C4-2B (cell line): ENCODE results near the gene PAK6.

Experiments
- H3K27ac ChIP-seq: fragments of 450-650 bp; 2 replicates; pipeline ENCODE4 v1.5.1; 2017
- ZFX ChIP-seq: fragments of 450-650 bp; IDR thresholded peaks from 2 replicates; pipeline ENCODE4 v1.6.1; 2017
- TF ChIP-seq, protein P1 (sequence below): fragments of 450-650 bp; conservative IDR thresholded peaks from 2 replicates; pipeline ENCODE4 v1.5.1; 2017; ENCODE audit warnings: mild to moderate bottlenecking

The PAK6 gene

DNA sequence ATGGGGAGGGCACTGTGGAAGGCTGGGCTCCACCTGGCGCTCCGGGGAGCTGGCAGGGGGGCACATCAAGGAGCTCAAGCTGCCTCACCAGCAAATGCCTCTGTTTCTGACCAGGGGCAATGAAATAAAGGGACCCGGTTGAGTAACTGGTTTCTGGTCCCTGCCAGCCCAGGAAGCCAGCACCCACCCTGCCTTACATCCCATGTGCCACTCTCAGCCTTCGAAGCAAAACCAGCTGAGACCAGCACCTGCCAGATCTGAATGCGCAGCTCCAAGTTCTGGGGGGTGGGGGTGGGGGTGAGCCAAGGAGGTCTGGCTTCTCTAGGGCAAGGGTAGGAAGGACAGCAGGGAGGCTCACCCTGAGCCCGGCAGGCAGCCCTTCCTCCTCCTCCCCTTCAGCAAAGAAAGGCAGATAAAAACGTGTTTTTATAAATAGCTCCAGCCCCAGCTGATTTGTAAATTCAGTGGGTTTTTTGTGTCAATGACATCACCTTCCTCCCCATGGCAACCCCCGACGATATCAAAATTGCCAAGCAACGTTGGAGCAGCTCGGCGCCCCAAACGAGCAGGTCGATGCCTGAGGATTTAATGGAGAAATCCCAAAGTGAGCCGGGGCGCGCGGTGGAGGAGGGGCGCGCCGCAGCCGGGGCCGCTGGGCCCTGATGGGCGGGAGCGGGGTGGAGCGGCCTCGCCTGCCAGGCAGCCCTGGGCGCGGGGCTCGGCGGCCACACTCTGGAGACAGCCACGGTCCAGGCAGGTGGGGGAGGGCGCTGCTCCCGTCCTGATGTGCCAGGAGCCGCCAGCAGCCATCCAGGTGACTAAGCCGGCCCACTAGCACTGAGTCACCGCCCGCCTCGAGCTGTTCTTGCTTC, at the start of gene PAK6:
PAK6 (plus strand) TSS at position 532 of the 872 bp plus-strand sequence. CDS start 25,723 bp downstream, outside the sequence.
- TF ChIP-seq, protein P1, sequence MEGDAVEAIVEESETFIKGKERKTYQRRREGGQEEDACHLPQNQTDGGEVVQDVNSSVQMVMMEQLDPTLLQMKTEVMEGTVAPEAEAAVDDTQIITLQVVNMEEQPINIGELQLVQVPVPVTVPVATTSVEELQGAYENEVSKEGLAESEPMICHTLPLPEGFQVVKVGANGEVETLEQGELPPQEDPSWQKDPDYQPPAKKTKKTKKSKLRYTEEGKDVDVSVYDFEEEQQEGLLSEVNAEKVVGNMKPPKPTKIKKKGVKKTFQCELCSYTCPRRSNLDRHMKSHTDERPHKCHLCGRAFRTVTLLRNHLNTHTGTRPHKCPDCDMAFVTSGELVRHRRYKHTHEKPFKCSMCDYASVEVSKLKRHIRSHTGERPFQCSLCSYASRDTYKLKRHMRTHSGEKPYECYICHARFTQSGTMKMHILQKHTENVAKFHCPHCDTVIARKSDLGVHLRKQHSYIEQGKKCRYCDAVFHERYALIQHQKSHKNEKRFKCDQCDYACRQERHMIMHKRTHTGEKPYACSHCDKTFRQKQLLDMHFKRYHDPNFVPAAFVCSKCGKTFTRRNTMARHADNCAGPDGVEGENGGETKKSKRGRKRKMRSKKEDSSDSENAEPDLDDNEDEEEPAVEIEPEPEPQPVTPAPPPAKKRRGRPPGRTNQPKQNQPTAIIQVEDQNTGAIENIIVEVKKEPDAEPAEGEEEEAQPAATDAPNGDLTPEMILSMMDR: no peak
- no peak for TF ChIP-seq ZFX
- no peak within 1 kb of the TSS for H3K27ac ChIP-seq

DNA sequence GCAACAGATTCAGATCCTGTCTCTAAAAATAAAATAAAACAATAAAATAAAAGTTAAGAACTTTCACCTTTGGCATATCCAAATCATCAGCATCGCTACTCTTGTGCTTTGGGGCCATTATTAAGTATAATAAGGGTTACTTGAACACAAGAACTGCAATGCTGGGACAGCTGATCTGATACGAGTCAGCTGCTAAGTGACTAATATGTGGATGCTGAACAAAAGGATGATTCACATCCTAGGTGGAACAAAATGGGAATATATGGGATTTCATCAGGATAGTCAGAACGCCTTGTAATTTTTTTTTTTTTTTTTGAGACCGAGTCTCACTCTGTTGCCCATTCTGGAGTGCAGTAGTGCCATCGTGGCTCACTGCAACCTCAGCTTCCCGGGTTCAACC, 48.3 kb upstream of the PAK6 start:
- no peak overlapping the region for H3K27ac ChIP-seq
- TF ChIP-seq, protein P1: no peak
- TF ChIP-seq ZFX: no peak

GRCh38 chr15:40192942-40193341, 45.9 kb upstream of the PAK6 start:
- no peak overlapping the region for H3K27ac ChIP-seq
- TF ChIP-seq ZFX: no peak
- TF ChIP-seq, protein P1: no peak

GRCh38 chr15:40197434-40197833, 41.4 kb upstream of the PAK6 start:
- H3K27ac ChIP-seq: no peak overlapping the region
- no peak for TF ChIP-seq ZFX
- TF ChIP-seq, protein P1: no peak

DNA sequence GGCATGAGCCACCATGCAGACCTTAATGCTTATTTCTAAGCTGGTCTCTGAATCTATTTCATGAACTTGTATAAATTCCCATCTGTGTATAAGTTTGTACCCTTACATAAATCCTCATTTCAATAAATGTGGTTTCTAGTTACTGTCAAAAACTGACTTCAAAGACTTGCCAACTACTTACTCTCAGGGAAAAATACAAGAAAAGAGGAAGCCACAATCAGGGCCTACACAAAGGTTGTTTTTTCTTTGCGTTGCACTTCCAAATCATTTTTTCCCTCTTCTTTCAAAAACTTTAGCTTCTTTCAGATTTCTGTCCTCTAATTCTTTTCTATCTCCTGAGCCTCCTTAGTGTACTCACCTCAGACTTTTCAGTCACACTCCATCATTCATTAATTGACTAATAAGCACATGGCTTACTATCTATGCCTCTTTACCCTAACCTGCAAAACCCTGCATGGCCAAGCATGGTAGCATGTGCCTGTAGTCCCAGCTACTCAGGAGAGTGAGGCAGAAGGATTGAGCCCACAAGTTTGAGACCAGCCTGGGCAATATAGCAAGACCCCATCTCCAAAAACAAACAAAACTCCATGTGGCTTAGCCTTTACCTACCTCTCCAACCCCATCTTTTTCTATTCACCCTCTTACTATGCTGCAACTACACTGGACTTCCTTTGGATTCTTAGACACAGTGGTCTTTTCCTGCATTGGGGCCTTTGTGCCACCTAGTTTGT, 40.3 kb upstream of the PAK6 start:
- TF ChIP-seq, protein P1: no peak
- no peak for TF ChIP-seq ZFX
- no peak overlapping the region for H3K27ac ChIP-seq

DNA sequence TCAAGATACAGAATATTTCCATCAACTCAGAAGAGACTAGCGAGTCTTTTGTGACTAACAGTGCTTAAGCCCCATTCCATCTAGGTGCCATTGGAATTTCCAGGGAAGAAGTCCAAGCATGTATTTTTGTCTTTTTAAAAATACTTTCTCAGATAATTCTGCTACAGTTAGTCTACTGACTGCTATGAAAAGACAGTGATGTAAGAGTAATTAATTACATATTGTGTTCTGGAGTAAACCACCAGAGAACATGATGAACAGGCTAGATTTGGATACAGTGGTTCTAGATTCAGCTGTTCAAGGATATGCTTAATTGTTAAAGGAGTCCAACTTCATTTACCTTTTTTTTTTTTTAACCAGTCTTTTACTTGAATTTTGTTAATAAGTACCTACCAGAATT, 34.8 kb upstream of the PAK6 start:
- no peak overlapping the region for H3K27ac ChIP-seq
- no peak for TF ChIP-seq ZFX
- TF ChIP-seq, protein P1: no peak

- no peak for TF ChIP-seq ZFX
- TF ChIP-seq, protein P1: peak; percentile 94
- H3K27ac ChIP-seq: no peak overlapping the region
These were observed 21.6 kb upstream of the PAK6 start for GRCh38 chr15:40217166-40217824.
